GM12878 (cell line): ENCODE data around the gene HSPB8. TPM values are rescaled to one million over a fixed set of nuclear protein-coding genes. Genes with fewer than 3 reads are reported as not detected.

ENCODE experiments used
- ATAC-seq: fragments of 200-7000 bp; cut with Tn5 transposase; 3 replicates; pipeline ENCODE4 v1.9.1; 2020; ENCODE audit warnings: mild to moderate bottlenecking, moderate library complexity
- BruUV-seq: library from RNA; stranded (reverse); fragments of 400-500 nt; replicated peaks from 2 replicates; lab custom pipeline; 2021; lab: Mats Ljungman, UMichigan
- CTCF ChIA-PET: fragments of 300-600 bp; sonication (Branson Sonifier 250); formaldehyde crosslinking; extraction: SDS; loops from one replicate; lab custom pipeline; 2021; ENCODE audit warnings: inconsistent platforms; lab: Yijun Ruan, JAX
- POLR2A ChIA-PET: fragments of 350-600 bp; formaldehyde crosslinking; extraction: SDS; loops from one replicate; lab custom pipeline; 2021; ENCODE audit warnings: inconsistent platforms; lab: Charles Lee
- RAD21 ChIA-PET: fragments of 300-600 bp; sonication (Branson Sonifier 250); formaldehyde crosslinking; loops from one replicate; lab custom pipeline; 2023; ENCODE audit warnings: antibody characterized with exemption; ENCODE audit not compliant: unreplicated experiment; lab: Charles Lee
- SMC1A ChIA-PET: fragments of 300-600 bp; sonication (Branson Sonifier 250); formaldehyde crosslinking; loops from one replicate; lab custom pipeline; 2023; ENCODE audit not compliant: unreplicated experiment, uncharacterized antibody; lab: Charles Lee
- DNase-seq: peaks from one replicate; pipeline ENCODE4 v3.0.0-alpha.2; 2011; ENCODE audit warnings: low read depth, low spot score
- FAIRE-seq: peaks from 3 replicates; lab custom pipeline; 2011; peaks lifted over from hg19 to GRCh38; lab: Jason Lieb, UNC
- H2AFZ ChIP-seq: 2 replicates; pipeline ENCODE4 v1.6.0; 2011; ENCODE audit warnings: low read depth, low read length, control low read depth; ENCODE audit not compliant: control insufficient read depth
- H3K27ac ChIP-seq: 2 replicates; pipeline ENCODE4 v1.5.1; 2011; ENCODE audit warnings: control low read depth; ENCODE audit not compliant: control insufficient read depth, insufficient read depth
- H3K27me3 ChIP-seq, 2 experiments: replicated peaks in 1 of 2; 2 replicates each; pipeline versions ENCODE4 v1.6.0 to v1.6.1; 2011; ENCODE audit warnings: low read length in 1 of 2; ENCODE audit not compliant: control insufficient read depth in 2 of 2, insufficient read depth in 2 of 2
- H3K36me3 ChIP-seq, 2 experiments: 2 replicates each; pipeline ENCODE4 v1.5.1; 2011; ENCODE audit warnings: low read length in 1 of 2; ENCODE audit not compliant: control insufficient read depth in 2 of 2, insufficient read depth in 2 of 2
- H3K4me1 ChIP-seq: 2 replicates; pipeline ENCODE4 v1.6.1; 2011; ENCODE audit warnings: mild to moderate bottlenecking, low read length, moderate library complexity, mixed read lengths; ENCODE audit not compliant: control insufficient read depth, insufficient read depth
- H3K4me2 ChIP-seq: 2 replicates; pipeline ENCODE4 v1.6.0; 2011; ENCODE audit warnings: control low read depth; ENCODE audit not compliant: control insufficient read depth, insufficient read depth
- H3K4me3 ChIP-seq: fragments of 200-600 bp; sonication (generic); 2 replicates; pipeline ENCODE4 v1.5.1; 2016
- H3K79me2 ChIP-seq: 2 replicates; pipeline ENCODE4 v1.6.0; 2011; ENCODE audit warnings: low read length; ENCODE audit not compliant: control insufficient read depth, insufficient read depth
- H3K9ac ChIP-seq: 2 replicates; pipeline ENCODE4 v1.8.0; 2011; ENCODE audit warnings: low read length, control low read depth, mixed read lengths; ENCODE audit not compliant: control insufficient read depth, insufficient read depth
- H3K9me3 ChIP-seq: replicated peaks from 3 replicates; pipeline ENCODE4 v1.5.1; 2011; ENCODE audit warnings: mild to moderate bottlenecking, low read length; ENCODE audit not compliant: control insufficient read depth, insufficient read depth
- H4K20me1 ChIP-seq: 2 replicates; pipeline ENCODE4 v1.6.0; 2011; ENCODE audit not compliant: control insufficient read depth, insufficient read depth
- CREB1 ChIP-seq: IDR thresholded peaks from 2 replicates; pipeline ENCODE4 v1.6.1; 2012; ENCODE audit warnings: low read depth, mild to moderate bottlenecking, inconsistent platforms
- DPF2 ChIP-seq: fragments of 450-650 bp; IDR thresholded peaks from 2 replicates; pipeline ENCODE4 v1.6.1; 2017; ENCODE audit warnings: mild to moderate bottlenecking
- ETV6 ChIP-seq, 2 experiments: fragments of 450-650 bp in 1 of 2; IDR thresholded peaks in 1 of 2; conservative IDR thresholded peaks in 1 of 2; 2 replicates each; pipeline ENCODE4 v1.6.1; 2014; ENCODE audit warnings: antibody characterized with exemption in 1 of 2, borderline replicate concordance in 1 of 2, low read depth in 1 of 2, mild to moderate bottlenecking in 1 of 2, moderate library complexity in 1 of 2
- IRF5 ChIP-seq: fragments of 450-650 bp; IDR thresholded peaks from 2 replicates; pipeline ENCODE4 v1.6.1; 2017; ENCODE audit warnings: borderline replicate concordance
- MTA2 ChIP-seq: fragments of 450-650 bp; IDR thresholded peaks from 2 replicates; pipeline ENCODE4 v1.6.1; 2016; ENCODE audit warnings: low read depth, mild to moderate bottlenecking, moderate library complexity
- PAX8 ChIP-seq: fragments of 450-650 bp; IDR thresholded peaks from 2 replicates; pipeline ENCODE4 v1.6.1; 2017; ENCODE audit warnings: mild to moderate bottlenecking, moderate library complexity
- PML ChIP-seq: IDR thresholded peaks from 2 replicates; pipeline ENCODE4 v1.6.1; 2012; ENCODE audit warnings: low read length, inconsistent platforms
- RAD21 ChIP-seq: IDR thresholded peaks from 2 replicates; pipeline ENCODE4 v1.6.1; 2011; ENCODE audit warnings: mild to moderate bottlenecking, low read depth, low read length, moderate library complexity; ENCODE audit not compliant: insufficient read depth
- RELB ChIP-seq: fragments of 450-650 bp; IDR thresholded peaks from 2 replicates; pipeline ENCODE4 v1.6.1; 2017; ENCODE audit warnings: low read depth, mild to moderate bottlenecking, moderate library complexity
- SMAD1 ChIP-seq: fragments of 450-650 bp; IDR thresholded peaks from 2 replicates; pipeline ENCODE4 v1.6.1; 2018; ENCODE audit warnings: mild to moderate bottlenecking, low read depth; ENCODE audit not compliant: partially characterized antibody
- SP1 ChIP-seq: IDR thresholded peaks from one replicate; pipeline ENCODE4 v1.6.1; 2011; ENCODE audit warnings: low read depth, low read length
- SUPT20H ChIP-seq: IDR thresholded peaks from 2 replicates; pipeline ENCODE4 v1.6.1; 2011; ENCODE audit warnings: low read depth, mild to moderate bottlenecking, low read length, moderate library complexity, borderline replicate concordance; ENCODE audit not compliant: control insufficient read depth
- USF1 ChIP-seq: IDR thresholded peaks from 2 replicates; pipeline ENCODE4 v1.6.1; 2011; ENCODE audit warnings: borderline replicate concordance, low read depth, mild to moderate bottlenecking, moderate library complexity, mixed read lengths, low read length; ENCODE audit not compliant: insufficient read depth; ENCODE audit errors: extremely low read length
- YBX1 ChIP-seq: fragments of 450-650 bp; IDR thresholded peaks from 2 replicates; pipeline ENCODE4 v1.6.1; 2016; ENCODE audit warnings: antibody characterized with exemption
- YY1 ChIP-seq: IDR thresholded peaks from 2 replicates; pipeline ENCODE4 v1.6.1; 2011; ENCODE audit warnings: low read depth, mild to moderate bottlenecking, low read length
- ZNF207 ChIP-seq: fragments of 450-650 bp; IDR thresholded peaks from 2 replicates; pipeline ENCODE4 v1.6.1; 2014; ENCODE audit warnings: antibody characterized with exemption, mild to moderate bottlenecking, borderline replicate concordance
- ZSCAN29 ChIP-seq: fragments of 450-650 bp; IDR thresholded peaks from 2 replicates; pipeline ENCODE4 v1.6.1; 2017; ENCODE audit warnings: mild to moderate bottlenecking, moderate library complexity
- WGBS: methylation state at CpG from one replicate; pipeline ENCODE4 v1.1.6; 2016; ENCODE audit warnings: low lambda C conversion rate; ENCODE audit not compliant: insufficient replicate concordance, insufficient coverage; ENCODE audit errors: missing lambda C conversion rate; 5-methylcytosine and 5-hydroxymethylcytosine counted together
- in situ Hi-C: fragments of 300-500 bp; cut with MboI; formaldehyde crosslinking; loops from 9 replicates; pipeline ENCODE4 v1.14.3; 2018; ENCODE audit warnings: mixed read lengths
- intact Hi-C: fragments of 100-400 bp; cut with micrococcal nuclease; formaldehyde crosslinking; loops from one replicate; pipeline ENCODE4 v1.14.2; 2022; ENCODE audit not compliant: unreplicated experiment
- polyA plus RNA-seq, 11 experiments: library from polyadenylated mRNA; depleted of rRNA in 4 of 11; unstranded in 6 of 11; stranded (reverse) in 5 of 11; fragments of >200 nt; fragmentation: Nextera tagmentation in 4 of 11; fragmentation: Illumina TruSeq in 1 of 11; extraction: Ambion mirVana in 4 of 11; extraction: Trizol in 1 of 11; gene quantifications; 1 replicate in 1 of 11; 2 replicates in 10 of 11; pipeline versions ENCODE4 v1.2.1 to v1.2.3, GENCODE V29; 2011 to 2016; ENCODE audit warnings: inconsistent platforms in 2 of 11, missing spikeins in 2 of 11, low read depth in 1 of 11
- total RNA-seq, 4 experiments: library from RNA; depleted of rRNA in 3 of 4; stranded (reverse); fragments of >200 nt in 3 of 4; fragmentation: Illumina TruSeq in 1 of 4; extraction: Trizol in 1 of 4; gene quantifications; 2 replicates each; pipeline versions ENCODE4 v1.2.1 to v1.2.3, GENCODE V29; 2013 to 2021

The HSPB8 gene
- total and polyA plus RNA-seq, 10 of the 15 experiments (the other 5 are each of a cell fraction or from before 2014, with no cell fraction given): 0.10 TPM; not detected in 9

- H3K27ac ChIP-seq: no peak overlapping the region
- WGBS: 30% methylated on average over 5 of the region's 5 CpGs
- ChIA-PET POLR2A (no interaction called here), RAD21 (no interaction called here), SMC1A (no interaction called here)
- no peaks in the 10 kb centered on the region for H3K4me1 ChIP-seq
- no peaks in the 10 kb centered on the region; a peak in 1 of 4 replicates for H3K27me3 ChIP-seq
- no peak overlapping the region for H3K4me3 ChIP-seq
- H3K36me3 ChIP-seq: no peaks in the 10 kb centered on the region
- H3K9ac ChIP-seq: no peak overlapping the region
- H2AFZ ChIP-seq: no peak overlapping the region
- no TSS peak for BruUV-seq
- no peaks in the 10 kb centered on the region for H3K9me3 ChIP-seq
- no peaks in the 10 kb centered on the region for H3K79me2 ChIP-seq
- H3K4me2 ChIP-seq: no peak overlapping the region
- intact Hi-C loops: no loop called here
- TF ChIP-seq SUPT20H (no peak), ZNF207 (no peak), YY1 (no peak), ZSCAN29 (no peak), SP1 (no peak), RAD21 (no peak), USF1 (no peak), SMAD1 (no peak), ETV6 (conservative IDR thresholded peaks at IDR 0.05 in 1 of 2, IDR thresholded peaks at IDR 0.05 in 1 of 2; ENCODE audit: borderline replicate concordance in 1 of 2, low read depth in 1 of 2) (no peak), IRF5 (no peak), DPF2 (no peak), PAX8 (no peak), RELB (no peak), YBX1 (no peak), CREB1 (no peak), PML (no peak), MTA2 (no peak)
- TF ChIP-seq, all 136 proteins: peak for 0
- FAIRE-seq (no peak), DNase-seq (no peak), ATAC-seq (no peak)
- H4K20me1 ChIP-seq: no peaks in the 10 kb centered on the region
- CTCF ChIA-PET: no interaction called here
- in situ Hi-C loops: no loop called here
Measured at GRCh38 chr12:119230807-119231206, 52.1 kb downstream of the HSPB8 start.
